SK-N-MC (cell line): ENCODE data around the gene GRM5.

Source experiments
- EZH2 ChIP-seq: fragments of 200-600 bp; sonication (generic); IDR thresholded peaks from one replicate; pipeline ENCODE4 v1.6.1; 2017; ENCODE audit warnings: antibody characterized with exemption
- FOXP2 ChIP-seq: optimal IDR thresholded peaks from 2 replicates; pipeline ENCODE3; 2011; ENCODE audit warnings: mild to moderate bottlenecking, moderate library complexity; ENCODE audit not compliant: insufficient read depth; ENCODE audit errors: extremely low read length, control extremely low read depth
- POLR2AphosphoS5 ChIP-seq: IDR thresholded peaks from 2 replicates; pipeline ENCODE4 v1.6.1; 2012; ENCODE audit warnings: mild to moderate bottlenecking, low read depth, low read length, borderline replicate concordance

DNA sequence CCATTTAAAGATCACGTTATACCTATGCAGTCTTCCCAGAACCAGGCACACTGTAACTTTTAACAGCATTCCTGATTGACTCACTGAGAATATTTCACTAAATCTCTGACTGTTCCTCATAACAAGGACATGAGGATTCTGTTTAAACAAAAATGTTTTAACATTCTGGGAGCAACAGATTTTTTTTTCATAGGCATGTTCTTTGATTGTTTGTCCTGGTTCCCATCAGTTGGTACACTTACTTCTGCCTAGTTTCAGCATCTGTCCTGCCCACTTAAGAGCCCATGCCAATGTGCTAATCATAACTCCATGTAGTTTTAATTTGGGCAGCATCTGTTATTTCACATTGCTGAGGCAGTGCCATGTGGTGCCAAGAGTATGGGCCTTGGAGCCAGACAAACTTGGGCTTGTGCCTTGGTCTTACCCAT is 589.8 kb downstream of the GRM5 start:
- no peak for TF ChIP-seq EZH2
- TF ChIP-seq POLR2AphosphoS5 = no peak
- no peak for TF ChIP-seq FOXP2
